GM12878 (cell line): ENCODE results near the gene UMPS. TPM values are rescaled to one million over a fixed set of nuclear protein-coding genes. Genes with fewer than 3 reads are reported as not detected.
A peak's percentile ranks its signal among the peaks of the same experiment; 100 is the strongest.

Experiments
- ATAC-seq: fragments of 200-7000 bp; cut with Tn5 transposase; 3 replicates; pipeline ENCODE4 v1.9.1; 2020; ENCODE audit warnings: mild to moderate bottlenecking, moderate library complexity
- BruUV-seq: library from RNA; stranded (reverse); fragments of 400-500 nt; replicated peaks from 2 replicates; lab custom pipeline; 2021; lab: Mats Ljungman, UMichigan
- CTCF ChIA-PET: fragments of 300-600 bp; sonication (Branson Sonifier 250); formaldehyde crosslinking; extraction: SDS; loops from one replicate; lab custom pipeline; 2021; ENCODE audit warnings: inconsistent platforms; lab: Yijun Ruan, JAX
- POLR2A ChIA-PET: fragments of 350-600 bp; formaldehyde crosslinking; extraction: SDS; loops from one replicate; lab custom pipeline; 2021; ENCODE audit warnings: inconsistent platforms; lab: Charles Lee
- RAD21 ChIA-PET: fragments of 300-600 bp; sonication (Branson Sonifier 250); formaldehyde crosslinking; loops from one replicate; lab custom pipeline; 2023; ENCODE audit warnings: antibody characterized with exemption; ENCODE audit not compliant: unreplicated experiment; lab: Charles Lee
- SMC1A ChIA-PET: fragments of 300-600 bp; sonication (Branson Sonifier 250); formaldehyde crosslinking; loops from one replicate; lab custom pipeline; 2023; ENCODE audit not compliant: unreplicated experiment, uncharacterized antibody; lab: Charles Lee
- DNase-seq: peaks from one replicate; pipeline ENCODE4 v3.0.0-alpha.2; 2011; ENCODE audit warnings: low read depth, low spot score
- FAIRE-seq: peaks from 3 replicates; lab custom pipeline; 2011; peaks lifted over from hg19 to GRCh38; lab: Jason Lieb, UNC
- H2AFZ ChIP-seq: 2 replicates; pipeline ENCODE4 v1.6.0; 2011; ENCODE audit warnings: low read depth, low read length, control low read depth; ENCODE audit not compliant: control insufficient read depth
- H3K27ac ChIP-seq: 2 replicates; pipeline ENCODE4 v1.5.1; 2011; ENCODE audit warnings: control low read depth; ENCODE audit not compliant: control insufficient read depth, insufficient read depth
- H3K27me3 ChIP-seq, 2 experiments: replicated peaks in 1 of 2; 2 replicates each; pipeline versions ENCODE4 v1.6.0 to v1.6.1; 2011; ENCODE audit warnings: low read length in 1 of 2; ENCODE audit not compliant: control insufficient read depth in 2 of 2, insufficient read depth in 2 of 2
- H3K36me3 ChIP-seq, 2 experiments: 2 replicates each; pipeline ENCODE4 v1.5.1; 2011; ENCODE audit warnings: low read length in 1 of 2; ENCODE audit not compliant: control insufficient read depth in 2 of 2, insufficient read depth in 2 of 2
- H3K4me1 ChIP-seq: 2 replicates; pipeline ENCODE4 v1.6.1; 2011; ENCODE audit warnings: mild to moderate bottlenecking, low read length, moderate library complexity, mixed read lengths; ENCODE audit not compliant: control insufficient read depth, insufficient read depth
- H3K4me2 ChIP-seq: 2 replicates; pipeline ENCODE4 v1.6.0; 2011; ENCODE audit warnings: control low read depth; ENCODE audit not compliant: control insufficient read depth, insufficient read depth
- H3K4me3 ChIP-seq: fragments of 200-600 bp; sonication (generic); 2 replicates; pipeline ENCODE4 v1.5.1; 2016
- H3K79me2 ChIP-seq: 2 replicates; pipeline ENCODE4 v1.6.0; 2011; ENCODE audit warnings: low read length; ENCODE audit not compliant: control insufficient read depth, insufficient read depth
- H3K9ac ChIP-seq: 2 replicates; pipeline ENCODE4 v1.8.0; 2011; ENCODE audit warnings: low read length, control low read depth, mixed read lengths; ENCODE audit not compliant: control insufficient read depth, insufficient read depth
- H3K9me3 ChIP-seq: replicated peaks from 3 replicates; pipeline ENCODE4 v1.5.1; 2011; ENCODE audit warnings: mild to moderate bottlenecking, low read length; ENCODE audit not compliant: control insufficient read depth, insufficient read depth
- H4K20me1 ChIP-seq: 2 replicates; pipeline ENCODE4 v1.6.0; 2011; ENCODE audit not compliant: control insufficient read depth, insufficient read depth
- CEBPZ ChIP-seq: fragments of 150-350 bp; IDR thresholded peaks from 2 replicates; pipeline ENCODE4 v1.6.1; 2016; ENCODE audit warnings: low read depth, low read length
- IKZF2 ChIP-seq, 2 experiments: fragments of 450-650 bp; IDR thresholded peaks; 2 replicates each; pipeline ENCODE4 v1.6.1; 2017; ENCODE audit warnings: mild to moderate bottlenecking in 2 of 2, moderate library complexity in 2 of 2
- IRF4 ChIP-seq: IDR thresholded peaks from 2 replicates; pipeline ENCODE4 v1.6.1; 2011; ENCODE audit warnings: low read depth, low read length
- MEF2A ChIP-seq: IDR thresholded peaks from 2 replicates; pipeline ENCODE4 v1.6.1; 2011; ENCODE audit warnings: low read depth, mild to moderate bottlenecking, low read length, moderate library complexity; ENCODE audit not compliant: insufficient read depth
- MTA2 ChIP-seq: fragments of 450-650 bp; IDR thresholded peaks from 2 replicates; pipeline ENCODE4 v1.6.1; 2016; ENCODE audit warnings: low read depth, mild to moderate bottlenecking, moderate library complexity
- MYC ChIP-seq: IDR thresholded peaks from 2 replicates; pipeline ENCODE4 v1.6.1; 2011; ENCODE audit warnings: mild to moderate bottlenecking, low read length, moderate library complexity, inconsistent platforms; ENCODE audit not compliant: insufficient read depth, insufficient replicate concordance, insufficient read length, severe bottlenecking
- NR2F1 ChIP-seq: fragments of 450-650 bp; conservative IDR thresholded peaks from 2 replicates; pipeline ENCODE4 v1.6.1; 2017; ENCODE audit warnings: mild to moderate bottlenecking
- PML ChIP-seq: IDR thresholded peaks from 2 replicates; pipeline ENCODE4 v1.6.1; 2012; ENCODE audit warnings: low read length, inconsistent platforms
- RAD51 ChIP-seq: fragments of 450-650 bp; IDR thresholded peaks from 2 replicates; pipeline ENCODE4 v1.6.1; 2016; ENCODE audit warnings: moderate library complexity, mild to moderate bottlenecking, inconsistent platforms
- RBBP5 ChIP-seq: fragments of 200-600 bp; sonication (generic); conservative IDR thresholded peaks from 2 replicates; pipeline ENCODE4 v1.6.1; 2016
- WGBS: methylation state at CpG from one replicate; pipeline ENCODE4 v1.1.6; 2016; ENCODE audit warnings: low lambda C conversion rate; ENCODE audit not compliant: insufficient replicate concordance, insufficient coverage; ENCODE audit errors: missing lambda C conversion rate; 5-methylcytosine and 5-hydroxymethylcytosine counted together
- in situ Hi-C: fragments of 300-500 bp; cut with MboI; formaldehyde crosslinking; loops from 9 replicates; pipeline ENCODE4 v1.14.3; 2018; ENCODE audit warnings: mixed read lengths
- intact Hi-C: fragments of 100-400 bp; cut with micrococcal nuclease; formaldehyde crosslinking; loops from one replicate; pipeline ENCODE4 v1.14.2; 2022; ENCODE audit not compliant: unreplicated experiment
- polyA plus RNA-seq, 11 experiments: library from polyadenylated mRNA; depleted of rRNA in 4 of 11; unstranded in 6 of 11; stranded (reverse) in 5 of 11; fragments of >200 nt; fragmentation: Nextera tagmentation in 4 of 11; fragmentation: Illumina TruSeq in 1 of 11; extraction: Ambion mirVana in 4 of 11; extraction: Trizol in 1 of 11; gene quantifications; 1 replicate in 1 of 11; 2 replicates in 10 of 11; pipeline versions ENCODE4 v1.2.1 to v1.2.3, GENCODE V29; 2011 to 2016; ENCODE audit warnings: inconsistent platforms in 2 of 11, missing spikeins in 2 of 11, low read depth in 1 of 11
- total RNA-seq, 4 experiments: library from RNA; depleted of rRNA in 3 of 4; stranded (reverse); fragments of >200 nt in 3 of 4; fragmentation: Illumina TruSeq in 1 of 4; extraction: Trizol in 1 of 4; gene quantifications; 2 replicates each; pipeline versions ENCODE4 v1.2.1 to v1.2.3, GENCODE V29; 2013 to 2021
- TF ChIP-seq, protein P1 (sequence below): fragments of 450-650 bp; IDR thresholded peaks from 2 replicates; pipeline ENCODE4 v1.6.1; 2017; ENCODE audit warnings: antibody characterized with exemption, mild to moderate bottlenecking, moderate library complexity

UMPS gene
- total and polyA plus RNA-seq, 10 of the 15 experiments (the other 5 are each of a cell fraction or from before 2014, with no cell fraction given) = 30.6 to 82.8 (median 49.5) TPM

DNA sequence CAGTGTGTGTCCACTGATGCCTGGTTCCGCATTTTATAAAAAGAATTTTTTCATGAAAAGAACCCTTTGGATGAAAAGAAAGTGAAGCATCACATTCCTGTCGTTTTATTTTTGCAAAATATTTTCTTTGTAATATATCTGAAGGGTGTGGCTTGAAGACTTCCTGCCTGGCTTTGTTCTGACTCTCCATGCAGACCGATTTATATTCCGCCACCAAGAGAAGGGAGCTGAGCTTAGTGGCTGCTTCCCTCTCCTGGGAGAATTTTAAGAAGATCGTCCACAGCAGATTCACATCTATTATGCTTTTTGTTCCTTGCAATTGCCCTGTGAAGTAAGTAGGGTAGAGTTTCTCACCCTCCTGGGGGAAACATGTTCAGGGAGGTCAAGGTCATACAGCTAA, 45.2 kb upstream of the UMPS start:
- no peak overlapping the region for H2AFZ ChIP-seq
- 48% methylated on average over 5 of the region's 5 CpGs for WGBS
- H3K9ac ChIP-seq = no peak overlapping the region
- SMC1A ChIA-PET = interaction anchor here (1.3 to 10.4 kb wide), 7 partner anchors 9 to 134 kb away, joined by 3 to 309 read pairs (median 6); no protein-coding TSS in a partner anchor
- CTCF ChIA-PET = interaction anchor here (0.6 to 13.3 kb wide), 3 partner anchors 108 to 368 kb away, joined by 3 to 577 read pairs (median 6); no protein-coding TSS in a partner anchor
- H3K4me1 ChIP-seq = no peaks in the 10 kb centered on the region
- in situ Hi-C loops = loop anchor here (5.0 kb wide), 1 partner anchor 113 kb away; no protein-coding TSS in a partner anchor
- ATAC-seq (no peak), DNase-seq (no peak), FAIRE-seq (no peak)
- no TSS peak for BruUV-seq
- H3K4me2 ChIP-seq = no peak overlapping the region
- no peaks in the 10 kb centered on the region for H3K36me3 ChIP-seq
- no peaks in the 10 kb centered on the region for H3K9me3 ChIP-seq
- no peaks in the 10 kb centered on the region for H4K20me1 ChIP-seq
- no peaks in the 10 kb centered on the region for H3K79me2 ChIP-seq
- RAD21 ChIA-PET = interaction anchor here (1.4 to 8.7 kb wide), 3 partner anchors 50 to 122 kb away, joined by 3 to 199 read pairs (median 16); no protein-coding TSS in a partner anchor
- POLR2A ChIA-PET = no interaction called here
- H3K4me3 ChIP-seq = no peak overlapping the region
- intact Hi-C loops = loop anchor here (10.0 kb wide), 1 partner anchor 60 kb away; no protein-coding TSS in a partner anchor
- no peak for TF ChIP-seq IRF4
- TF ChIP-seq MEF2A = no peak
- no peak overlapping the region for H3K27ac ChIP-seq
- H3K27me3 ChIP-seq = no peaks in the 10 kb centered on the region

GRCh38 chr3:124685481-124685880, 44.8 kb upstream of the UMPS start:
- Histone ChIP-seq H3K27ac (no peak overlapping the region), H3K27me3 (no peaks in the 10 kb centered on the region), H2AFZ (no peak overlapping the region), H3K4me3 (no peak overlapping the region), H3K4me1 (no peaks in the 10 kb centered on the region), H3K9me3 (no peaks in the 10 kb centered on the region), H3K36me3 (no peaks in the 10 kb centered on the region), H4K20me1 (no peaks in the 10 kb centered on the region), H3K9ac (no peak overlapping the region)
- intact Hi-C loops (loop anchor here (10.0 kb wide), 1 partner anchor 61 kb away; no protein-coding TSS in a partner anchor), in situ Hi-C loops (loop anchor here (5.0 kb wide), 1 partner anchor 113 kb away; no protein-coding TSS in a partner anchor)
- ATAC-seq = peak; percentile 33
- no TSS peak for BruUV-seq
- ChIA-PET RAD21 (interaction anchor here (1.4 to 8.7 kb wide), 4 partner anchors 66 to 122 kb away, joined by 4 to 199 read pairs (median 10); no protein-coding TSS in a partner anchor), CTCF (interaction anchor here (0.6 to 13.3 kb wide), 3 partner anchors 109 to 369 kb away, joined by 3 to 577 read pairs (median 6); no protein-coding TSS in a partner anchor), POLR2A (no interaction called here), SMC1A (interaction anchor here (0.9 to 10.4 kb wide), 9 partner anchors 8 to 242 kb away, joined by 3 to 309 read pairs (median 6); no protein-coding TSS in a partner anchor)
- DNase-seq = no peak
- WGBS = 34% methylated on average over 7 of the region's 7 CpGs
- FAIRE-seq = no peak
- TF ChIP-seq NR2F1 (peak; percentile 59), MYC (no peak), MTA2 (peak; percentile 31; the same call in 1 of the 2 replicates), RBBP5 (no peak), RAD51 (no peak), IKZF2 (IDR thresholded peaks at IDR 0.05) (no peak), PML (no peak), CEBPZ (no peak)
- TF ChIP-seq, protein P1, sequence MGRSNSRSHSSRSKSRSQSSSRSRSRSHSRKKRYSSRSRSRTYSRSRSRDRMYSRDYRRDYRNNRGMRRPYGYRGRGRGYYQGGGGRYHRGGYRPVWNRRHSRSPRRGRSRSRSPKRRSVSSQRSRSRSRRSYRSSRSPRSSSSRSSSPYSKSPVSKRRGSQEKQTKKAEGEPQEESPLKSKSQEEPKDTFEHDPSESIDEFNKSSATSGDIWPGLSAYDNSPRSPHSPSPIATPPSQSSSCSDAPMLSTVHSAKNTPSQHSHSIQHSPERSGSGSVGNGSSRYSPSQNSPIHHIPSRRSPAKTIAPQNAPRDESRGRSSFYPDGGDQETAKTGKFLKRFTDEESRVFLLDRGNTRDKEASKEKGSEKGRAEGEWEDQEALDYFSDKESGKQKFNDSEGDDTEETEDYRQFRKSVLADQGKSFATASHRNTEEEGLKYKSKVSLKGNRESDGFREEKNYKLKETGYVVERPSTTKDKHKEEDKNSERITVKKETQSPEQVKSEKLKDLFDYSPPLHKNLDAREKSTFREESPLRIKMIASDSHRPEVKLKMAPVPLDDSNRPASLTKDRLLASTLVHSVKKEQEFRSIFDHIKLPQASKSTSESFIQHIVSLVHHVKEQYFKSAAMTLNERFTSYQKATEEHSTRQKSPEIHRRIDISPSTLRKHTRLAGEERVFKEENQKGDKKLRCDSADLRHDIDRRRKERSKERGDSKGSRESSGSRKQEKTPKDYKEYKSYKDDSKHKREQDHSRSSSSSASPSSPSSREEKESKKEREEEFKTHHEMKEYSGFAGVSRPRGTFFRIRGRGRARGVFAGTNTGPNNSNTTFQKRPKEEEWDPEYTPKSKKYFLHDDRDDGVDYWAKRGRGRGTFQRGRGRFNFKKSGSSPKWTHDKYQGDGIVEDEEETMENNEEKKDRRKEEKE = no peak
- TF ChIP-seq, all 136 proteins: peak for 2
- Histone ChIP-seq H3K4me2 (no peak overlapping the region), H3K79me2 (no peaks in the 10 kb centered on the region)
